HG03045 (cell line): ENCODE results near the gene LGALS7.
"Not testable (repeated sequence)": the region's sequence is repeated elsewhere in the genome, so short reads cannot be mapped to it uniquely, and the experiment has no call there.

Experiments used
- ATAC-seq: cut with Tn5 transposase; IDR thresholded peaks from one replicate; pipeline ENCODE4 v1.9.1; 2021; ENCODE audit warnings: mild to moderate bottlenecking, moderate library complexity; ENCODE audit not compliant: unreplicated experiment

Gene LGALS7

GRCh38 chr19:38800577-38801347, 27.4 kb upstream of the LGALS7 start:
- no peak for ATAC-seq

DNA sequence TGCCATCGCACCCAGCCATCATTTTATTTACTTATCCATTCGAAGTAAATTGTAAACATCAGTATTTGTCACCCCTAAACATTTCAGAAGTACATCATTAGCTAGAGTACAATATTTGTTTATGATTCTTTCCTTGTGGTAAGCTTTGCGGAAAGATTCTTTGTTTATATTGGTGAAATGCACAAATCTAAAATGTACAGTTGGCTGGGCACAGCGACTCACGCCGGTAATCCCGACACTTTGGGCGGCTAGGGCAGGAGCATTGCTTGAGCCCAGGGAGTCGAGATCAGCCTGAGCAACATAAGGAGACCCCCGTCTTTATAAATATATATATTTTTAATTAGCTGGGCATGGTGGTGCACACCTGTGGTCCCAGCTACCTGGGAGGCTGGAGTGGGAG, 25.8 kb upstream of the LGALS7 start:
- ATAC-seq: no peak

- not testable (repeated sequence) for ATAC-seq
Observed at GRCh38 chr19:38797781-38798180, 24.5 kb upstream of the LGALS7 start.

DNA sequence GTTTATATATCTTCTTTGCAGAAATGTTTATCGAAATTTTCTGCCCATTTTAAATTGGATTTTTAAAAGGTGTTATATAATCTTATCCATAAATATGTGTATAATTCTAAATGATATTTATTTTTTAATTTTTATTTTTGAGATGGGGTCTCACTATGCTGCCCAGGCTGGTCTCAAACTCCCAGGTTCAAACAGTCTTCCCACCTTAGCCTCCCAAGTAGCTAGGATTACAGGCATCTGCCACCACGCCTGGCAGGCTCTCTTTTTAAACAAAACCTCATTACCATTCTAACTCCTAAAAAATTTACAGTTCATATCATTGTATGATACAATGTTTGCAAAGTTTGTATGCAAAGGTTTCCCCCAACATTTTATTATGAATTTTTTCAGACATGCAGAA, 22.8 kb upstream of the LGALS7 start:
- ATAC-seq: no peak

- no peak for ATAC-seq
Observed at GRCh38 chr19:38795549-38795948, 22.2 kb upstream of the LGALS7 start.

DNA sequence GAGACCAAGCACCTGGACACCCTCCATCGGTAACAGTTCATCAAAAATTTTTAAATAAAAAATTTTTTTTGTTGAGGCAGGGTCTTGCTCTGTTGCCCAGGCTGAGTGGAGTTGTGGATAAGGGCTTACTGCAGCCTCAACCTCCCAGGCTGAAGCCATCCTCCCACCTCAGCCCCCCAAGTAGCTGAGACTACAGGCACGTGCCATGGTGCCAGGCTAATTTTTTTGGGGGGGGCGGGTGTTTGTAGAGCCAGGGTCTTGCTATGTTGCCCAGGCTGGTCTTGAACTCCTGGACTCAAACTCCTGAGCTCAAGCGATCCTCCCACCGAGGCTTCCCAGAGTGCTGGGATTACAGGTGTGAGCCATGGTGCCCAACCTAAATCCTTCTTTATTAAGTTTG, 20.4 kb upstream of the LGALS7 start:
- no peak for ATAC-seq

- no peak for ATAC-seq
Observed at GRCh38 chr19:38793177-38793576, 19.9 kb upstream of the LGALS7 start.

DNA sequence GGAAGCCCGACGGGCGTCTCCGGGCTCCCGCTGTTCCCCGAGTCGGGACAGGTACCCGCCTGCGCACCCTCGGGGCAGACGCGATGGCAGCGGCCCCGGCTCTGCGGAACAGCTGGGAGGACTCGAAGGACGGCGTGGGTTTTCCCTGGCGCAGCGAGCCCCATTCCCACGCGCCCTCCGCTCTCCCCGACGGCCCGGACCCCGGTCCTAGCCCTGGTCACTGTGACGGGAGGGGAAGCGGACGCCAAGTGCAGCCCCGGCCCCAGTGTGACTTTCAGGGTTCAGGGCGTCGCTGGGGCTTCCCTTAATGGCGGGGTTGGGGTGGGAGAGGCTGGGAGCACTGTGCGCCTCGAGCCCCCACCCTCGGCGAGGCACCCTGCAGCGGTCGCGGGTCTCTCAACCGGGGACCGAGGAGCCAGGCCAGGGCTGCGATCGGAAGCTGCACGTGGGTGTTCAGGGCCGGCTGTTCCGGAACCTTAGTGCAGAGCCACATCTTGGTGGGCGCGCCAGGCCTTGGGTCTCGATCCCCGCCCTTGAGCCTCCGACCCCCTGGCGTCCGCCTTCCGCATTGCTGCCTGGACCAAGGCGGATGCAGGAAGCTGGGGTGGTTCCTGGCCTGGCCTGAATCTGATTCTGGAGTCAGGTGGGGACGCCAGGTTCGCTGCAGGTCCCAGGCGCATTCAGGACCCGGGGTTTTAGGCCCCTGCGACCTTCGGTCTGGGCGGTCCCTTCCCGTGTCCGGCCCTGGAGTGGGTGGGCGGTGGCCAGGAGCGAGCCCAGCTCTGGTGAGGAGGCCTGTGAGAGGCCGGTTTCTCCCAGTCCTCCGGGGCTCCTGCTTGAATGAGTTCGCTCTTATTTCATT, 19.2 kb upstream of the LGALS7 start:
- ATAC-seq: no peak

GRCh38 chr19:38791451-38792064, 18.2 kb upstream of the LGALS7 start:
- ATAC-seq: peak; percentile 57

- not testable (repeated sequence) for ATAC-seq
Observed at GRCh38 chr19:38790507-38791403, 17.4 kb upstream of the LGALS7 start.

DNA sequence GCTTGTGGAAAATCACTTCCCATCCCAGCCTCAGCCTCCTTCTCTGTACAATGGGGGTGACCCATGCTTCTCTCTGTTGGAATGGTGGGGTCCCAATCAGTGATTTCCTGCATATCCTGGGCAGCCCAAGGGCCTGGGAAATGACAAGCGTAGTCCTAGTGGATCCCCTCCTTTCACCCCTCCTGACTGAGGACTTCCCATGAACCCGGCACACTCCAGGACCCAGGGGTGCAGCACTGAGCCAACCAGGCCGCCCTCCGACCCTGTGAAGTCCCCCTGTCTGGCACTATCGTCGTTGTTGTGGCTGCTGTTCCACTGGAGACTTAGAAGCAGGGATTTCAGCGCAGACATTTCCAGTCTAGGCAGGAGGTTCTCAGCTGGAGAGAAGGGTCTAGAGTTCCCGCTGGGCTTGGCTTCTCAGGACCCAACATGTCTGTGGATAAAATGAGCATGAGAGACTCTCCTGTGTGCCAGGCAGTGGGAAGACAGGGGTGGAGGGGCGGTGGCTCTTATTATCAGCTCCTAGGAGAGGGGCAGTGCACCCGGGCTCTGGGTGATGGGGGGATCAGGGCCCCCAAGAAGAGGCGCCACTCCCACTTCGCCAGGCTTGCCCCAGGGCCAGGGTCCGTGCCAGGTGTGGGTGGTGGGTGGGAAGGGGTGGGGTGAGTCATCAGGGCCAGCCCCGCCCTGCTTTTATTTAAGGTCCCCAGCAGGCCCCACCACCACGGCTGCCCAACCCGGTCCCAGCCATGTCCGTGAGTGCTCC, 15.3 kb upstream of the LGALS7 start, which contains the start of gene LGALS7B:
LGALS7B (plus strand) TSS at position 723 of the 766 bp plus-strand sequence; CDS start at position 750, 27 bp downstream.
- no peak for ATAC-seq

DNA sequence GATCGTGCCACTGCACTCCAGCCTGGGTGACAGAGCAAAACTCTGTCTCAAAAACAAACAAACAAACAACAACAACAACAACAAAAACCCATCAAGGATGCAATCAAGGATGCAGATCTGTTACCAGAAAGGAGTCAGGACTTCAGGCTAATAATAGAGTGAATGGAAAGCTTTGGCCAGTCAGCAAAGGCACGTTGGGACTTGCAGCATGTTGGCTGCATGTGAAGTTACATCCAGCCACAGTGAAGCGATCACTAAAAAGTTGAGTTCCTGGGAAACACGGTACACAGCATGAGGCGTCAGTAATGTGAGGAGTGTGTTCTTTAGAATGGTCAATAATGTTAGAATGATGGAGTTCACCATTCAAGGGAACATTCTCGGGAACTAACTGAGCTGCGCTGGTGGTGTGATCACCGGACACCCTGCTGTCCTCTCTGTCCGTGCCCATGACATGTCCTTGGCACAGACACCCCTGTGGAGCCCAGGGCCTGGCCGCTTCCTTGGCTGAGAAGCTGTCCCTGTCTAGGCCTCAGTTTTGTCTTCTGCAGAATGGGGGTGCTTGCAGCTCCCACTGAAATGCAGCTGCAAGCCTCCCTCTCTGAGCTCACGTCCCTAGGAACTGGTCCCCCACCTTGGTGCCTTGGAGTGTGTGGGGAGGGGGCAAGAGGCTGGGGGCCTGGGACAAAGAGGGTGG, 13.4 kb upstream of the LGALS7 start:
- ATAC-seq: no peak

GRCh38 chr19:38786061-38786460, 12.7 kb upstream of the LGALS7 start:
- ATAC-seq: not testable (repeated sequence)

GRCh38 chr19:38785187-38785699, 11.9 kb upstream of the LGALS7 start:
- ATAC-seq: no peak

DNA sequence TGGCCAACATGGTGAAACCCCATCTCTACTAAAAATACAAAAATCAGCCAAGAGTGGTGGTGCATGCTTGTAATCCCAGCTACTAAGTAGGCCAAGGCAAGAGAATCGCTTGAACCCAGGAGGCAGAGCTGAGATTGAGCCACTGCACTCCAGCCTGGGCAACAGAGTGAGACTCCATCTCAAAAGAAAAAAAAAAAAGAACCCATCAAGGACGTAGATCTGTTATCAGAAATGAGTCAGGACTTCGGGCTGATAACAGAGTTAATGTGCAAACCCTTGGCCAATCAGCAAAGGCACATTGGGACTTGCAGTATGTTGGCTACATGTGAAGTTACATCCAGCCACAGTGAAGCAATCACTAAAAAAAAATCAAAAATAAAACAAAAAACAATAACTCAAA, 10.9 kb upstream of the LGALS7 start:
- ATAC-seq: no peak

- not testable (repeated sequence) for ATAC-seq
Observed at GRCh38 chr19:38782212-38782611, 8.9 kb upstream of the LGALS7 start.

- no peak for ATAC-seq
Observed at GRCh38 chr19:38781058-38781457, 7.7 kb upstream of the LGALS7 start.

DNA sequence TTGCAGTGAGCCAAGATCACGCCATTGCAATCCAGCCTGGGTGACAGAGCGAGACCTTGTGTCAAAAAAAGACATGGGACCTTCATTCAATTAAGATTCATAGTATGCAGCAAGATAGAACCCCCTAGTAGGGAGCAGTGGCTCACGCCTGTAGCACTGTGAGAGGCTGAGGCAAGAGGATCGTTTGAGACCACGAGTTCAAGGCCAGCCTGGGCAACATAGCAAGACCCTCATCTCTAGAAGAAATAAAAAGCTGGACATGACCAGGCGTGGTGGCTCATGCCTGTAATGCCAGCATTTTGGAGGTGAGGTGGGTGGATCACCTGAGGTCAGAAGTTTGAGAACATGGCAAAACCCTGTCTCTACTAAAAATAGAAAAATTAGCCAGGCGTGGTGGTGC, 7.1 kb upstream of the LGALS7 start:
- ATAC-seq: no peak

DNA sequence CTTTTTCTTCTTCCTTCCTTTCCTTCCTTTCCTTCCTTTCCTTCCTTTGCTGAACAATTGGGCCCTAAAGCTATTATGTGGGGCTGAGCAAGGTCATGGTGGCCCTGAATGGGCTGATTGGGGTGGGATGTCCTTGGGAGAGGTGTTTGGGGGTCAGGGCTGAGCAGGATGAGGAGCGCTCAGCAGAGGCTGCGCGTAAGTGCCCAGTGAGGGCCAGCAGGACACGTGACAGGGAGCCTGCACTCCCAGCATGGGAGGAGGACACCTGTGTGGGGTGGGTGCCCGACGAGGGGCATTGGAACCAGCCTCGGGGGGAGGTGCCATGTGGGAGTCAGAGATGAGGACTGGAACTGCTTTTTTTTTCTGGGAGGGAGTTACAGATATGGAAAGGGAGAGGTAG, 5.4 kb upstream of the LGALS7 start:
- ATAC-seq: no peak
